Smooth muscle cell of the brain vasculature (primary cell): Measurements from ENCODE around the gene CDC37.

Experiments used
- DNase-seq: peaks from one replicate; pipeline ENCODE4 v3.0.0-alpha.2; 2012; ENCODE audit warnings: low read depth, low spot score

Gene CDC37

DNA sequence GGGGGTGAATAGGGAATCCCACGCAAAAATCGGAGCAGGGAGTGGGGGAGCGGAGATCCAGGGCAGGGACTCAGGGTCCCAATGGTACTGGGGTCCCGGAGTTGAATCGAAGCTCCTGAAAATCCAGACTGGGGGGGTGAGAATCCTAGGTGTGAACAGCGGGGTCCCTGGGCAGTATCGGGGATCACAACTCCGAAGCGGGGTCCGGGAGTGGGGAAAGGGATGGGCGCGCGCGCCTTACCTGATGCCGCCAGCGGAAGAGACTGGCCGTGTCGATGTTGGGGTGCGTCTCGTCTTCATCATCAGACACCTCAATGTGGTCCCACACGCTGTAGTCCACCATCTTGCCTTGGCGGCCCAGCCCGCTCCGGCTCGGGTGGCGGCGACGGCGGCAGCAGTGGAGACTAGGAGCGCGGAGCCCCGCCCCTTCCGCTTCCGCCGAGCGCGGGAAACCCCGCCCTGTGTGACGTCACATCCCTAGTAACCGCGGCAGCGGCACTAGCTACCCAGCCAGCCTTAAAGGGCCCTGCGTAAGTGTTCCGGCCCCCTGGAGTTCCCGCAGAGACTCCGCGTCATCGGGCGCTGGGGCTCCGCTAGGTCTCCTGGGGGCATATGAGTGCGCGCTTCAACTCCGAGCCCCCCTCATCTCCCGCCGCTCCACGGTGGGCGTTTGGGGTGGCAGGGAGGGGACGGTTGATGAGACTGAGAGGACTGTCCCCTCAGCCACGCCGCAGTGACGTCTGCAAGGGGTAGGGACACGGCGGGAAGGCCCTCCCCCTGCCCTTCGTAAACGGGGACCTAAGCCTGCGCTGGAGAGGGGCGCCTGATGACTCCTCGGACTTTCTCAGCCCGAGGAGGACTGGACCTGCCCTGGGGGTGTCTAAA, at the start of gene CDC37:
TSS of gene CDC37 (minus strand) at position 406 of the 885 bp plus-strand sequence. CDS start at position 343, 63 bp downstream.
- peak; percentile 89 for DNase-seq

DNA sequence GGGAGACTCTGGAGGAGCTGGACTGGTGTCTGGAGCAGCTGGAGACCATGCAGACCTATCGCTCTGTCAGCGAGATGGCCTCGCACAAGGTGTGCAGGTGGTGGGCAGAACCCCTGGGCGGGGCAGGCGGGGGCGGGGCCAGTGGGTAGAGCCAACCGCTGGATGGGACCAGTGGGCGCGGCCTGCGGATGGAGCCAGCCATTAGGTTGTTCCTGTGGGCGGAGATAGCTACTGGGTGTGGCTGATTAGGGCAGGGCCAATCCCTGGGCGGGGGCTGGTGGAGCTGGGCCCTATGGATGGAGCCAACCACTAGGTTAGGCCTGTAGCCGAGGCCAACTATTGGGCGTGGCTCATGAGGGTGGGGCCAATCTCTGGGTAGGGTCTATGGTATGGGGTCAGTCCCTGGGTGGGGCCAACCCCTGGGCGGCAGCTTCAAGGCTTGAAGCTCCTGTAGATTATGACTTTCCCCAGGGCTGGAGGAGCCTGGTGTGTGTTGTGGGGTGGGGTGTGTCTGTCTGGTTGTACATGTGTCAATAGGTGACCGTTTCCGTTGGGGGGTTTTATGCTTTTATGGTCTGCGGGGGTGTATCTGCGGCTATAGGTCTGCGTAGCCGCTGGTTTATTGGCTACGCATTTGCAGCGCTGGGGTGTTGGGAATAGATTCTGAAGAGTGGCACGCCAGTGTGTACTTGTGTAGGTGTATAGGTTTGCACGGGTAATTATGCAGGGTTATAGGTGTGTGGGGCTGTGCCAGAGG, 47.7 kb upstream of the CDC37 start:
- DNase-seq, result no peak

DNA sequence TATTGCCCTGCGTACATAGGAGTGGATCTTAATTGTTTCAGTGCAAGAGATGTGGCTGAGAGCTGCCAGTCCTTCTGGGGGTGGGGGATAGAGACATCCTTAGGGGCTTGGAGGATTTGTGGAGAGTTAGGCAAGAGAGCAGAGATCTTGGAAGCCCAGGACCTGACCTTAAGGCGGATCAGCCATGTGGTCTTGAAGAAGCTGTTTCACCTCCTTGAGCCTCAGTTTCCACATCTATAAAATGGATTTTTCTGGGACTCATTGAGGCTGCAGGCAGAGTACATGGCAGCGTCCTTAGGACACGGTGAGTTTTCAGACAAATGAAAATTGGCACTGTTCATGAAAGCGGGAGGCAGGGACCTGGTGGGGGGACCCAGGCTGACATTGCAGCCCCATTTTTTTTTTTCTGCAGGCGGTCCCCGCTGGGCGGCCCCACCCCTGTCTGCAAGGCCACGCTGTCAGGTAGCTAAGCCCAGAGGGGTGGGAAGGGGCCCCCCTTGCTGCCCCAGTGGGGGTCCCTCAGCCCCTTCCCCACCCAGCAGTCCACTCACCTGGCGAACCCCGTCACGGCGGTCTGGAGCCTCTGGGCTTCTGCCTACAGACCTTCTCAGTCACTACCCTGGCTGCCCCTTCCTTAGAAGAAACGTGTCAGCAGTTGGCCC, 47.0 kb upstream of the CDC37 start:
- no peak for DNase-seq

DNA sequence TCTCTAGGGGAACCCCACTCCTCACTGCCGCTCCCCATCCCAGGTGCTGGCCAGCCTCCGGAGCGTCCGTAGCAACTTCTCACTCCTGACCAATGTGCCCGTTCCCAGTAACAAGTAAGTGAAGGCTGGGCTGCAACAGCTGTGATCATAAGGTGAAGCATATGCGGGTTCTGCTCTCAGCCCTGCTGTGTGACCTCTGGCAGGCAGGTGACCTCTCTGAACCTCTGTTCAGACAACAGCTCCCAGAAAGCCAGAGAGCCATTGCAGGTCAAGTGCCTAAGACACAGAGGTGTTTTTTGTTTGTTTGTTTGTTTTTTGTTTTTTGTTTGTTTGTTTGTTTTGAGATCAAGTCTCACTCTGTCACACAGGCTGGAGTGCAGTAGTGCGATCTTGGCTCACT, 45.7 kb upstream of the CDC37 start:
- DNase-seq, result no peak

DNA sequence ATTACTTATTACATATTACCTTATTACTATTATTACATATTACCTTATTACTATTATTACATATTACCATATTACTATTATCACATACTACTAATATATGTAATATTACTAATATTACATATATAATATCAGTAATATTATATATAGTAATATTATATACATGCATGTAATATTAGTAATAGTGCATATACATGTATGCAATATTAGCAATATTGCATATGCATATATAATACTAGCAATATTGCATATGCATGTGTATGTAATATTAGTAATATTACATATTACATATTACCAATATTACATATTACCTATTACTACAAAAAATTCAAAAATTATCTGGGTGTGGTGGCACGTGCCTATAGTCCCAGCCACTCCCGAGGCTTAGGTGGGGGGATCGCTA, 39.4 kb upstream of the CDC37 start:
- DNase-seq, result no peak

DNA sequence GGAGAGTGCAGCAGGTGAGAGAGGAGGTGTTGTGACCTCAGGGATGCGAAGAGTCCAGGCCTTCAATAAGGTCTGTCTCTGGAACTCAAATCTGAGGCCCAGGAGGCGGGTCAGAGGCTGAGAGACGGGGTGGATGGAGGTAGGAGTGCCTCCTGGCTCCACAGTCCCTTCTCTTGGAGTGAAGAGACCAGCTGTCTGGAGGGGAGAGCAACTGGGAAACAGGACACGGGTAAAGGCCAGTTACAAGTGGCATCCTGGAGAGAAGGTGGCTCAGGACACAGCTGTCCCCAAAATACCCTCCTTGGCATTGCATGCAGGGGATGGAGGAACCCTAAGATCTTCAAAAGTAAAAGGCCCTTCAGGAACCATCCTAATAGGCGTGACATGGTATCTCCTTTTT, 36.2 kb upstream of the CDC37 start:
- DNase-seq, result no peak

DNA sequence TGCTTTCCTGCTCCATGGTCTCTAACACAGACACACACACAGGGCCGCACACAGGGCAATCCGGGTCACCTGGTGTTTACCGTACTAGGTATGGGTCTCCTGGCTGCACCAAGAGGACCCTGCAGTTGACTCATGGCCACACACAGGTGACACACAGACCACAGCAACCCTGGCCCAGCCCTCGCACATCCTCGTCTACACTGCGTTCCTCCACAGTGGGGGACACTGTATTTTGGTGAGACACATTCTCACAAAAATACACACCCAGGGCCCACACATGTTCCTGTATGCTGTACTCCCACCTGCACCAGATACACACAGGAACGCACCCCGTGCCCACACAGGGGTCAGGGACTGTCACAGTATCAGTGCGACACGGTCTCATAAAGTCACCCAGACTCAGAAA, 29.8 kb upstream of the CDC37 start:
- DNase-seq, result no peak

DNA sequence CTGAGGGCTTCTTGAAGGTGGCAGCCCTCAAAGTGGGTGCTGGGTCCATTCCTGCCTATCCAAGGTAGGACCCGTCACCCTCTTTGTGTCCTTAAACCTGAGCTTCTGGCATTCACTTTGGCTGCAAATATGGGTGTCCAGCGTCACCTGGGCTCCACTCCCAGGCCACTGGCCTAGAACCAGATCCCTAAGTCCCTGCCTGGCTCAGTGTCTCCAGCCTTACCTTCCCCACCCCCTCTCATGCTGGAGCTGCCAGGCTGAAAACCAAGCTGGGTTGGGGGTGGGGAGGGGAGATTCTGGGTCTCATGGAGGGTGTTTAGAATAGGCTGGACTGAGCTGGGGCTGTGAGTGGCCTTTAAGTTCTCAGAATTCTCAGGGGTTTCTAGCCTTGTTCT, 29.4 kb upstream of the CDC37 start:
- no peak for DNase-seq

DNA sequence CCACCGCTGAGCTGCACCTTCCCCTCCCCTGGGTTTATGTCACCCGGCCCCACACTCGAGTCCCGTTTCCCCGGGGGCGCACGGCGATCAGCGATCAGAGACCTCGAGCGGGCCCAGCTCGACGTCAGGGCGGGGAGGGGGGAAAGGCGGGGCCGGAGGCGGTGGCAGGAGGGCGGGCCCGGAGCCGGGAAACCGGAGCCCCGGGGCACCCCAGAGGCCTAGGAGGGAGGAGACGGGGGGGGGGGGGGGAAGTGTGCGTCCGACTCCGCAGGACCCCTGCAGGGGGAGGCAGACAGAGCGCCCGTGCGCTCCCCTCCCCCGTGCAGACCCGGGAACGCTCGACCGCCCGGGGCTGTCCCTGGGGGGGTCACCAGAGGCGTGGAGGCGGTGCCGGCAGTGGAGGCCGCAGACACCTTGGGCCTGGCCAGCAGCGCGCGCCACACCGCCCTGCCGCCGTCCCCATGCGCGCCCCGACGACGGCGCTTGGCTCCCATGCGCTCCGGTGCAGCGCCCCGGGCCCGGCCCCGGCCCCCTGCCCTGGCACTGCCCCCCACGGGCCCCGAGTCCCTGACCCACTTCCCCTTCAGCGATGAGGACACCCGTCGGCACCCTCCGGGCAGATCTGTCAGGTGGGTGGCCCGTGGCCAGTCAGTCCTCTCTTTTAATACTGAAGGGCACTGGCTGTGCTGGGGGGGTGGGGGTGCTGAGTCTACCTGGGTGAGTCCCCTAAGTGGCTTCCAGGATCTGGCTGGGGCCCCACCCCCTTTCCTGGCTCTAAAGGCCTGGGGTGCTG, 28.8 kb upstream of the CDC37 start:
- DNase-seq, result no peak

DNA sequence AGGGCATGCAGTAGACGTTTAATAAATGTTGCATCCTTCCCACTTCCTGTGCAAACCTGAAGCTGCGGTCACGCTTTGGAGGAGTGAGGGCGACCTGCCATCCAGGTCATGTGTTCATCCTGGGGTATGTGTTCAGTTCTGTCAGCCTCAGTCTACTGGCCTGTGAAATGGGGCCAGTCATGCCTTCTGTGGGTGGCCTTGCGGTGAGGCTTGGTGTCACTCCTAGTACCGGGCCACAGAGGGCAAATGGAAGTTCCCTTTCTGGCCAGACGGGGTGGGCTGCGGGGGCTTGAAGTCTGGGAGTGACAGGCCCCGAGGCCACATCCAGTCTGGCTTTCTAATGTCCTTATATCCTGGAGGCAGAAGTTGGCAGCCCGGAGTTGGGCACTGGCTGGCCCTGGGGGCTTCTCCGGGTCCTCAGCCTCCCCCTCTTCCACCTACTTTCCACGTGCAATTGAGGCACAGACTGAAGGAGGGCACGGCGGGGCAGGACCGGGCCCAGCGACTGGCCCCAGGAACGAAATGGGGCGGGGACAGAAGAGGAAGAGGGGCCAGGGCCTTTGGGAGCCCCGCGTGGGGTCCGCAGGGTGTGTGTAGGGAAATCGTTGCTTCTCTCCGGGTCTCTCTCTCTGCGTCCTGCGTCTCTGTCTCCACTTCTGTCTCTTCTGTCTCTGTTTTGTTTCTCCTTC, 28.1 kb upstream of the CDC37 start:
- no peak for DNase-seq

DNA sequence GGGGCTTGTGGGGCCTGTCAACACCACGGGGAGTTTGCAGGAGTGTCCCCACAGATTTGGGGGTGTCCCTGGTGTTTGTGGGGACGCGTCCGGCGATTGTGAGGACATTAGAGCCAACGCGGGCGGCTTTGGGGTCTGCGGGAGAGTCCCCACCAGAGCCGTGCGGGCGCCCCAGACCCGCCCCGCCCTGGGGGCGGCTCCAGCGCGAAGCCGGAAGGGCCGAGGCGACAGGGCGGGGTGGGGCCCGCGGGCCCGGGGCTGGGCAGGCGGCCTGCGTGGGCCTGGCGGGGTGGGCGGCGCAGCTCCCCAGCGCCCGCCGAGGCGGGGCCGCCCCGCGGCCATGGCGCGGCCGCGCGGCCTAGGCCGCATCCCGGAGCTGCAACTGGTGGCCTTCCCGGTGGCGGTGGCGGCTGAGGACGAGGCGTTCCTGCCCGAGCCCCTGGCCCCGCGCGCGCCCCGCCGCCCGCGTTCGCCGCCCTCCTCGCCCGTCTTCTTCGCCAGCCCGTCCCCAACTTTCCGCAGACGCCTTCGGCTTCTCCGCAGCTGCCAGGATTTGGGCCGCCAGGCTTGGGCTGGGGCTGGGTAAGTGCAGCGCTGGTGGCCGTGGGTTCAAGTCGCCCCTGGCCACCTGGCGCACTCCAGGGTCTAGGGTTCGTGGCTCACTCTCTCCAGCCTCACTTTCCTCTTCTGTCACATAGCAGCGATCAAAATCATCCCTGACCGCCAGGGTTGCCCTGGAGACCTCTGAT, 27.3 kb upstream of the CDC37 start:
- DNase-seq, result no peak

DNA sequence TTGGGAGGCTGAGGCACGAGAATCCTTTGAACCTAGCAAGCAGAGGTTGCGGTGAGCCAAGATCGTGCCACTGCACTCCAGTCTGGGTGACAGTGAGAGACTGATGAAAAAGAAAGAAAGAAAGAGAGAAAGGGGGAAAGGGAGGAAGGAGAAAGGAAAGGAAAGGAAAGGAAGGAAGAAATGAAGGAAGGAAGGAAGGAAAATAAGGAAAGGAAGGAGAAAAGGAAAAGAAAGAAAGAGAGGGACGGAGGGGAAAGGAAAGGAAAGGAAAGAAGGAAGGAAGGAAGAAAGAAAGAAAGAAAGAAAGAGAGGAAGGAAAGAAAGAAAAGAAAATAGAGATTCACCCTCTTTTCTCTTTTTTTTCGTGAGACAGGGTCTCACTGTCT, 25.6 kb upstream of the CDC37 start:
- no peak for DNase-seq

DNA sequence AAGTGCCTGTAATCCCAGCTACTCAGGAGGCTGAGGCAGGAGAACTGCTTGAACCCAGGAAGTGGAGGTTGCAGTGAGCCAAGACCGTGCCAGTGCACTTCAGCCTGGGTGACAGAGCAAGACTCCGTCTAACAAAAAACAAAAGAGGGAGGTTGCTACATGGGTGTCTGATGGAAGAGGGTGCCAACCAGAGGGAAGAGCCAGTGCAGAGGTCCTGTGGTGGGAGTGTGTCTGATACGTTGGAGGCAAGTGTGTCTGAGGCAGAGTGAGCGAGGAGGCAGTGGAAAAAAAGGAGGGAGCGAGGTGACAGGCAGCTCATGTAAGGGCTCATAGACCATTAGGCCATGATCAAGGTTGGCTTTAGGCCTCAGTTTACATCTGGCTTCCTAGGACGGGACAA, 23.8 kb upstream of the CDC37 start:
- no peak for DNase-seq

DNA sequence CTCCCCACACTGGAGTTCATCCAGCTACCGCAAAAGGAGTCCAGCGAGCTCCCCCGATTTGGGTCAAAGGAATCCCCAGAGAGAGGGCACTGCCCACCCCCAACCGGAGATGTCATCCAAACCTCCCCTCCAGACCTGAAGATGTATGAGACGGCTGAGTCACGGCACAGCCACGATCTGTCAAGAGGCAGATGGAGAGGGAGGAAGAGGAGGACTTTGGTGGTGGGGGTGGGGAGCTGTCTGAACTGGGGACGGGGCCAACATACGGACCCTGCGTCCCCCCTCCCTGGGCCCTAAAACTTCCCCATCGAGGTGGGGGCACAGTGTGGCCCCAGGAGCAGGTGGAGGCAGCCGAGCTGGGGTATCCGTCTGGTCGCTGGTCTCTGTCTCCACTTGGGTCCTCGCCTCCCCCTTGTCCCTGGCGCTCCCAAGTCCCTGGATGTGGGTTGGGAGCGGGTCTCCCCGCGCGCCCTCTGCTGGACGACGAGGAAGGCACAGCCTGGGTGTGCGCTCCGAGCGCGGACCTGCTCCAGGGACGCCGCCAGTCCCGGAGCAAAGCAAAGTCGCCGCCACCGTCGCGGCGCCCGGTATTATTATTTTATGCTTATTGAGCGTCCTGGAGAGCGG, 20.8 kb upstream of the CDC37 start:
- no peak for DNase-seq

DNA sequence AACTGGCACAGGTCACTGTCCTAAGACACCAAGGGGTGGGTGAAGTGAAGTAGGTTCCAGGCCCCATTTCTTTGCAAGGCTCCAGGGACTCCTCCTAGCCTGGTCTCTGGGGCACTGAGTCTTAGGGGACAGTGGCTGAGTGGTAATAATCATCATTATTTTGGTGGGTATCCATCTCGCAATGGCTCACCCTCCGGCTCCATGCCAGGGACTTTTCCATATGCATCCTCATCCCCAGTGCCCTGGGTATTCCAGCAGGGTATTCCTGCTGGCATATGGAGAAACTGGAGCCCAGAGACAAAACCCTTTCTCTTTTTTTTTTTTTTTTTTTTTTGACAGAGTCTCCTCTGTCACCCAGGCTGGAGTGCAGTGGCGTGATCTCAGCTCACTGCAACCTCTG, 19.5 kb upstream of the CDC37 start:
- no peak for DNase-seq

DNA sequence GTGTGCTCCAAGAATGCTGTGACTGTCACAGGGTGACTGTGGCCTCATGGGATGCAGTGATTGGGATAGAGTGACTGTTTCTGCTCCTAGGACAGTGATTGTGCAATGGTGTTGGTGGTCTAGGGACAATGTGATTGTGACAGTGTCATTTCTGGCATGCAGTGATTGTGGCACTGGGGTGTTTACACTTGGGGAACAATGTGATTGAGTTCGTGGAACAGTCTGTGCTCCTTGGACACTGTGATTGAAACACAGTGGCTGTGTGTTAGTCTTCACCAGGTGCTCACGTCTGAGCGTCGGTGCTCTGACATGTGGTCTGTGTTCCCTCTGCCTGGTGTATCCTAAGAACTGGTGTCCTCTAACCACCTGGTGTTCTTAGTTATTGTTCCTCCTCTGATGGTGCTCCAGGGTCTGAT, 18.7 kb upstream of the CDC37 start:
- no peak for DNase-seq

DNA sequence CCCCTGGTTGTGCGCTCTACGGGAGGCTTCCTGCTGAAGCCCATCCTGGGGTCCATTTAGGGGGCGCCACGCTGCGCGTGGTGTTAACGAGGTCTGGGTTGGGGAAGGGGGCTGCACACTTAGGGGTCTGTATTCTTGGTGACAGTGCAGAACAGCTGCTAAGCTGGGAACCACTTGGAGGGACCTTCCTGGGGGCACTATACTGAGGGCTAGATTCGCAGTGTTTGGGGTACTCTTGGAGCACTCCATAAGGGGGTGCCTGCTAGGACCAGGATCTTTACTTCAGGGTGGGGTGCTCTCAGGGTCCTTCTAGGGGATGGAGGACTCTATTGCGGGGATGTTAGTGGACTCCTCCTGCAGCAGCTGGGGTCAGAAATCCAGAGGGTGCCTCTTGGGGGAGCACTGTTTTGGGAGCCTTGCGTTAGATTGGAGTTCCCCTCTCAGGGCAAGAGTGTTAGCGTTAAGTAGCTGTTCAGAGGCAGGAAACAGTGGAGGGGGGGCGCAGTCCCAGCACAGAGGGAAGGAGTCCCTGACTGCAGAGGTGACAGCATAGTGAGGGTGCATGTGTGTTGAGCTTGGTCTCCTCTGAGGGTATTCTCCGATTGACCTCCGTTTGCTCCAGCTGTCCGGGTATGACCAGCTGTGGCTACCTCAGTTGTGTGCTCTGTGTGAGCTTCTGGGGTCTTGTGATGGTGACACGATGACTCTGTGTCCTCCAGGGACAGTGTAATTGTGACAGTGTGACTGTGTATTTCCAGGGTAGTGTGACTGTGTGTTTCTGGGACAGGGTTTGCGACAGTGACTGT, 18.1 kb upstream of the CDC37 start:
- no peak for DNase-seq

DNA sequence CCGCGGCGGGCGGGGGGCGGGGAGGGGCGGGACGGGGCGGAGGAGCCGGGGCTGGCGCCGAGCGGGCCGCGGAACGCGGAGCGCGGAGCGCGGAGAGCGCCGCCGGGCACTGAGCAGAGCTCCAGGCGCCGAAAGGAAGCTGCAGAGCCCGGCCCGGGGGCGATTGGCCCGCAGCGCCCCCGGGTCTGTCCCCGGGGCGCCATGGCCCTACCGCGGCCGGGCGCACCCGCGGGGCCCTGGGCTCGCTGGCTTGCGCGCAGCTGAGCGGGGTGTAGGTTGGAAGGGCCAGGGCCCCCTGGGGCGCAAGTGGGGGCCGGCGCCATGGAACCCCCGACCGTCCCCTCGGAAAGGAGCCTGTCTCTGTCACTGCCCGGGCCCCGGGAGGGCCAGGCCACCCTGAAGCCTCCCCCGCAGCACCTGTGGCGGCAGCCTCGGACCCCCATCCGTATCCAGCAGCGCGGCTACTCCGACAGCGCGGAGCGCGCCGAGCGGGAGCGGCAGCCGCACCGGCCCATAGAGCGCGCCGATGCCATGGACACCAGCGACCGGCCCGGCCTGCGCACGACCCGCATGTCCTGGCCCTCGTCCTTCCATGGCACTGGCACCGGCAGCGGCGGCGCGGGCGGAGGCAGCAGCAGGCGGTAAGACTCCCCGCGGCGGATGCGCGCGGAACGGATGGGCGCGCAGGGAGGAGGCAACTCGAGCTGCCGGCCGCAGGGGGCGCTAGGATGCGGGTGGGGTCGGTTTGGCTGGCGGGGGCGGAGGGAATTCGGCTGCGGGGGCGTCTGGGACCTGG, 17.3 kb upstream of the CDC37 start, which contains the start of gene PDE4A:
TSS of gene PDE4A (plus strand) at position 95 of the 796 bp plus-strand sequence. CDS start at position 322, 227 bp downstream.
- no peak for DNase-seq
